HepG2 (cell line): ENCODE measurements around the gene ARPC1A. TPM values are rescaled to one million over a fixed set of nuclear protein-coding genes. Genes with fewer than 3 reads are reported as not detected.

Experiments used
- ATAC-seq: fragments of 200-7000 bp; cut with Tn5 transposase; 3 replicates; pipeline ENCODE4 v1.9.1; 2020; ENCODE audit warnings: mild to moderate bottlenecking, moderate library complexity
- BruUV-seq: library from RNA; stranded (reverse); fragments of 400-500 nt; replicated peaks from 2 replicates; lab custom pipeline; 2021; lab: Mats Ljungman, UMichigan
- CTCF ChIA-PET: fragments of 300-600 bp; formaldehyde crosslinking; extraction: SDS; loops from one replicate; lab custom pipeline; 2021; ENCODE audit warnings: low total read pairs, inconsistent platforms, low intra/inter-chr PET ratio; lab: Yijun Ruan, JAX
- POLR2A ChIA-PET: fragments of 350-600 bp; sonication (Branson Sonifier 250); formaldehyde crosslinking; loops from one replicate; lab custom pipeline; 2020; ENCODE audit warnings: antibody characterized with exemption, inconsistent platforms; lab: Yijun Ruan, JAX
- DNase-seq: peaks from one replicate; pipeline ENCODE4 v3.0.0-alpha.2; 2015; ENCODE audit warnings: low spot score
- FAIRE-seq: peaks from 3 replicates; lab custom pipeline; 2011; peaks lifted over from hg19 to GRCh38; lab: Jason Lieb, UNC
- H2AFZ ChIP-seq: one replicate; pipeline ENCODE4 v1.6.1; 2011; ENCODE audit warnings: low read length, inconsistent platforms
- H3K27ac ChIP-seq: fragments of 300-600 bp; 3 replicates; pipeline ENCODE4 v1.8.0; 2011; ENCODE audit warnings: mixed run types, mild to moderate bottlenecking, mixed read lengths, low read length, inconsistent platforms; ENCODE audit not compliant: insufficient read depth; ENCODE audit errors: extremely low read length
- H3K27me3 ChIP-seq, 2 experiments: fragments of 200-600 bp in 1 of 2; 2 replicates in 1 of 2; 3 replicates in 1 of 2; pipeline versions ENCODE4 v1.6.0 to v1.8.0; 2011; ENCODE audit warnings: low read length in 2 of 2, mild to moderate bottlenecking in 2 of 2, moderate library complexity in 2 of 2, inconsistent platforms in 1 of 2; ENCODE audit not compliant: insufficient read depth in 2 of 2, control insufficient read depth in 1 of 2
- H3K36me3 ChIP-seq, 2 experiments: fragments of 200-600 bp in 1 of 2; replicated peaks in 1 of 2; 2 replicates in 1 of 2; 3 replicates in 1 of 2; pipeline versions ENCODE4 v1.5.1 to v1.8.0; 2011; ENCODE audit warnings: low read length in 2 of 2, inconsistent platforms in 1 of 2; ENCODE audit not compliant: insufficient read depth in 2 of 2, control insufficient read depth in 1 of 2
- H3K4me1 ChIP-seq: 2 replicates; pipeline ENCODE4 v1.5.1; 2012; ENCODE audit warnings: low read length, inconsistent platforms; ENCODE audit not compliant: insufficient read depth
- H3K4me2 ChIP-seq: 2 replicates; pipeline ENCODE4 v1.6.0; 2011; ENCODE audit warnings: low read depth, low read length, inconsistent platforms
- H3K4me3 ChIP-seq, 3 experiments: fragments of 200-600 bp in 1 of 3; sonication (generic), shearing (Covaris generic) in 1 of 3; replicated peaks in 1 of 3; 2 replicates each; pipeline ENCODE4 v1.5.1; 2011 to 2016; ENCODE audit warnings: low read length in 3 of 3, inconsistent platforms in 2 of 3, low read depth in 2 of 3, mild to moderate bottlenecking in 2 of 3, control low read depth in 1 of 3, mixed read lengths in 1 of 3; ENCODE audit not compliant: insufficient read depth in 1 of 3
- H3K79me2 ChIP-seq: one replicate; pipeline ENCODE4 v1.6.1; 2011; ENCODE audit warnings: low read length, inconsistent platforms; ENCODE audit not compliant: insufficient read depth
- H3K9ac ChIP-seq: 2 replicates; pipeline ENCODE4 v1.6.0; 2011; ENCODE audit warnings: mild to moderate bottlenecking, low read depth, low read length, inconsistent platforms; ENCODE audit not compliant: insufficient read depth
- H3K9me3 ChIP-seq: 2 replicates; pipeline ENCODE4 v1.5.1; 2012; ENCODE audit warnings: mild to moderate bottlenecking, low read length
- H4K20me1 ChIP-seq: 2 replicates; pipeline ENCODE4 v1.6.0; 2011; ENCODE audit warnings: inconsistent platforms, mild to moderate bottlenecking, low read length, moderate library complexity; ENCODE audit not compliant: insufficient read depth
- ARNT ChIP-seq: fragments of 450-650 bp; IDR thresholded peaks from 2 replicates; pipeline ENCODE4 v1.6.1; 2017
- GFI1 ChIP-seq: sonication (generic); formaldehyde crosslinking; IDR thresholded peaks from 2 replicates; pipeline ENCODE4 v1.5.0; 2020; ENCODE audit warnings: missing genetic modification reagents, mild to moderate bottlenecking, borderline replicate concordance
- GZF1 ChIP-seq: sonication (generic); formaldehyde crosslinking; IDR thresholded peaks from 2 replicates; pipeline ENCODE4 v1.5.1; 2020; ENCODE audit warnings: mild to moderate bottlenecking, missing genetic modification reagents
- MXI1 ChIP-seq: IDR thresholded peaks from 3 replicates; pipeline ENCODE4 v1.6.1; 2012; ENCODE audit warnings: low read depth, low read length, inconsistent platforms, borderline replicate concordance
- RFX5 ChIP-seq: IDR thresholded peaks from 2 replicates; pipeline ENCODE4 v1.6.1; 2011; ENCODE audit warnings: low read depth, low read length, improper control_type of control experiment
- SMAD3 ChIP-seq: sonication (generic); formaldehyde crosslinking; IDR thresholded peaks from 2 replicates; pipeline ENCODE4 v1.4.0; 2020; ENCODE audit warnings: missing genetic modification reagents
- ZFP62 ChIP-seq: sonication (generic); formaldehyde crosslinking; IDR thresholded peaks from 2 replicates; pipeline ENCODE4 v1.4.0; 2020; ENCODE audit warnings: missing genetic modification reagents
- WGBS: methylation state at CpG from one replicate; pipeline ENCODE4 v1.1.6; 2017; ENCODE audit warnings: low lambda C conversion rate; 5-methylcytosine and 5-hydroxymethylcytosine counted together
- in situ Hi-C: cut with HindIII; loops from 2 replicates; pipeline ENCODE4 v1.10.0; 2017; ENCODE audit warnings: low pct_unique_long_range_greater_than_20kb; ENCODE audit not compliant: extremely low pct_ligation_motif_present
- intact Hi-C: fragments of 100-400 bp; cut with micrococcal nuclease; formaldehyde crosslinking; loops from one replicate; pipeline ENCODE4 v1.10.0; 2022; ENCODE audit not compliant: unreplicated experiment
- polyA plus RNA-seq, 8 experiments: library from polyadenylated mRNA; depleted of rRNA in 3 of 8; stranded (reverse) in 7 of 8; unstranded in 1 of 8; fragments of >200 nt; fragmentation: Illumina TruSeq in 4 of 8; extraction: Trizol in 4 of 8; gene quantifications; 2 replicates each; pipeline versions ENCODE4 v1.2.1 to v1.2.3, GENCODE V29; 2011 to 2016; ENCODE audit warnings: low read depth in 4 of 8, missing spikeins in 1 of 8, mixed read lengths in 1 of 8; ENCODE audit not compliant: insufficient read depth in 1 of 8
- total RNA-seq, 5 experiments: library from RNA; depleted of rRNA; stranded (reverse); fragments of >200 nt; fragmentation: Illumina TruSeq; extraction: Trizol; gene quantifications; 2 replicates each; pipeline ENCODE4 v1.2.3, GENCODE V29; 2016; ENCODE audit warnings: low read depth in 1 of 5
- TF ChIP-seq, protein P1 (sequence below): sonication (generic); formaldehyde crosslinking; IDR thresholded peaks from 2 replicates; pipeline ENCODE4 v1.5.1; 2020; ENCODE audit warnings: mild to moderate bottlenecking, moderate library complexity, missing genetic modification reagents
- TF ChIP-seq, protein P2 (sequence below): sonication (generic); formaldehyde crosslinking; IDR thresholded peaks from 2 replicates; pipeline ENCODE4 v1.5.0; 2020; ENCODE audit warnings: mild to moderate bottlenecking, low read depth, missing genetic modification reagents, borderline replicate concordance
- TF ChIP-seq, protein P3 (sequence below): sonication (generic); formaldehyde crosslinking; IDR thresholded peaks from 2 replicates; pipeline ENCODE4 v1.4.0; 2020; ENCODE audit warnings: mild to moderate bottlenecking, missing genetic modification reagents
- TF ChIP-seq, protein P4 (sequence below): sonication (generic); formaldehyde crosslinking; IDR thresholded peaks from 2 replicates; pipeline ENCODE4 v1.5.1; 2020; ENCODE audit warnings: missing genetic modification reagents, mild to moderate bottlenecking, borderline replicate concordance

Gene ARPC1A
- total and polyA plus RNA-seq, 2 of the 13 experiments (the other 11 are each of a cell fraction or from before 2014, with no cell fraction given) = 44.3 to 88.5 TPM

DNA sequence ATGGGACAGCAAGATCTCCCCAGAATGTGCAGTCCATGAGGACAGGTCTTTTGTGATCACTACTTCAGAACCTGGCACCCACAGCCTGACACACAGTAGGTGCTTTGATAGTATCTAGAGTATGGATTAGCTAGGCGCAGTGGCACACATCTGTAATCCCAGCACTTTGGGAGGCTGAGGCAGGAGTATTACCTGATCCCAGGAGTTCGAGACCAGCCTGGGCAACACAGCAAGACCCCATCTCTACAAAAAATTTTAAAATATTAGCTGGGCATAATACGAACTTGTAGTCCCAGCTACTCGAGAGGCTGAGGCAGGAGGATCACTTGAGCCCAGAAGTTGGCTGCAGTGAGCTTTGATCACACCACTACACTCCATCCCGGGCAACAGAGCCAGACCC lies 26.5 kb downstream of the ARPC1A start:
- H3K4me2 ChIP-seq = no peak overlapping the region
- no peak overlapping the region for H3K9ac ChIP-seq
- DNase-seq (no peak), FAIRE-seq (no peak), ATAC-seq (no peak)
- ChIA-PET CTCF (no interaction called here), POLR2A (no interaction called here)
- no peak overlapping the region for H2AFZ ChIP-seq
- no peak overlapping the region for H3K27ac ChIP-seq
- no peaks in the 10 kb centered on the region for H3K79me2 ChIP-seq
- H4K20me1 ChIP-seq = no peaks in the 10 kb centered on the region
- TF ChIP-seq ARNT = no peak
- no peak for TF ChIP-seq ZFP62 (CRISPR knock-in tag)
- TF ChIP-seq, protein P1, sequence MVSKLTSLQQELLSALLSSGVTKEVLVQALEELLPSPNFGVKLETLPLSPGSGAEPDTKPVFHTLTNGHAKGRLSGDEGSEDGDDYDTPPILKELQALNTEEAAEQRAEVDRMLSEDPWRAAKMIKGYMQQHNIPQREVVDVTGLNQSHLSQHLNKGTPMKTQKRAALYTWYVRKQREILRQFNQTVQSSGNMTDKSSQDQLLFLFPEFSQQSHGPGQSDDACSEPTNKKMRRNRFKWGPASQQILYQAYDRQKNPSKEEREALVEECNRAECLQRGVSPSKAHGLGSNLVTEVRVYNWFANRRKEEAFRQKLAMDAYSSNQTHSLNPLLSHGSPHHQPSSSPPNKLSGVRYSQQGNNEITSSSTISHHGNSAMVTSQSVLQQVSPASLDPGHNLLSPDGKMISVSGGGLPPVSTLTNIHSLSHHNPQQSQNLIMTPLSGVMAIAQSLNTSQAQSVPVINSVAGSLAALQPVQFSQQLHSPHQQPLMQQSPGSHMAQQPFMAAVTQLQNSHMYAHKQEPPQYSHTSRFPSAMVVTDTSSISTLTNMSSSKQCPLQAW (CRISPR knock-in tag) = no peak
- TF ChIP-seq, protein P2, sequence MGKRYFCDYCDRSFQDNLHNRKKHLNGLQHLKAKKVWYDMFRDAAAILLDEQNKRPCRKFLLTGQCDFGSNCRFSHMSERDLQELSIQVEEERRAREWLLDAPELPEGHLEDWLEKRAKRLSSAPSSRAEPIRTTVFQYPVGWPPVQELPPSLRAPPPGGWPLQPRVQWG = no peak
- TF ChIP-seq, protein P3, sequence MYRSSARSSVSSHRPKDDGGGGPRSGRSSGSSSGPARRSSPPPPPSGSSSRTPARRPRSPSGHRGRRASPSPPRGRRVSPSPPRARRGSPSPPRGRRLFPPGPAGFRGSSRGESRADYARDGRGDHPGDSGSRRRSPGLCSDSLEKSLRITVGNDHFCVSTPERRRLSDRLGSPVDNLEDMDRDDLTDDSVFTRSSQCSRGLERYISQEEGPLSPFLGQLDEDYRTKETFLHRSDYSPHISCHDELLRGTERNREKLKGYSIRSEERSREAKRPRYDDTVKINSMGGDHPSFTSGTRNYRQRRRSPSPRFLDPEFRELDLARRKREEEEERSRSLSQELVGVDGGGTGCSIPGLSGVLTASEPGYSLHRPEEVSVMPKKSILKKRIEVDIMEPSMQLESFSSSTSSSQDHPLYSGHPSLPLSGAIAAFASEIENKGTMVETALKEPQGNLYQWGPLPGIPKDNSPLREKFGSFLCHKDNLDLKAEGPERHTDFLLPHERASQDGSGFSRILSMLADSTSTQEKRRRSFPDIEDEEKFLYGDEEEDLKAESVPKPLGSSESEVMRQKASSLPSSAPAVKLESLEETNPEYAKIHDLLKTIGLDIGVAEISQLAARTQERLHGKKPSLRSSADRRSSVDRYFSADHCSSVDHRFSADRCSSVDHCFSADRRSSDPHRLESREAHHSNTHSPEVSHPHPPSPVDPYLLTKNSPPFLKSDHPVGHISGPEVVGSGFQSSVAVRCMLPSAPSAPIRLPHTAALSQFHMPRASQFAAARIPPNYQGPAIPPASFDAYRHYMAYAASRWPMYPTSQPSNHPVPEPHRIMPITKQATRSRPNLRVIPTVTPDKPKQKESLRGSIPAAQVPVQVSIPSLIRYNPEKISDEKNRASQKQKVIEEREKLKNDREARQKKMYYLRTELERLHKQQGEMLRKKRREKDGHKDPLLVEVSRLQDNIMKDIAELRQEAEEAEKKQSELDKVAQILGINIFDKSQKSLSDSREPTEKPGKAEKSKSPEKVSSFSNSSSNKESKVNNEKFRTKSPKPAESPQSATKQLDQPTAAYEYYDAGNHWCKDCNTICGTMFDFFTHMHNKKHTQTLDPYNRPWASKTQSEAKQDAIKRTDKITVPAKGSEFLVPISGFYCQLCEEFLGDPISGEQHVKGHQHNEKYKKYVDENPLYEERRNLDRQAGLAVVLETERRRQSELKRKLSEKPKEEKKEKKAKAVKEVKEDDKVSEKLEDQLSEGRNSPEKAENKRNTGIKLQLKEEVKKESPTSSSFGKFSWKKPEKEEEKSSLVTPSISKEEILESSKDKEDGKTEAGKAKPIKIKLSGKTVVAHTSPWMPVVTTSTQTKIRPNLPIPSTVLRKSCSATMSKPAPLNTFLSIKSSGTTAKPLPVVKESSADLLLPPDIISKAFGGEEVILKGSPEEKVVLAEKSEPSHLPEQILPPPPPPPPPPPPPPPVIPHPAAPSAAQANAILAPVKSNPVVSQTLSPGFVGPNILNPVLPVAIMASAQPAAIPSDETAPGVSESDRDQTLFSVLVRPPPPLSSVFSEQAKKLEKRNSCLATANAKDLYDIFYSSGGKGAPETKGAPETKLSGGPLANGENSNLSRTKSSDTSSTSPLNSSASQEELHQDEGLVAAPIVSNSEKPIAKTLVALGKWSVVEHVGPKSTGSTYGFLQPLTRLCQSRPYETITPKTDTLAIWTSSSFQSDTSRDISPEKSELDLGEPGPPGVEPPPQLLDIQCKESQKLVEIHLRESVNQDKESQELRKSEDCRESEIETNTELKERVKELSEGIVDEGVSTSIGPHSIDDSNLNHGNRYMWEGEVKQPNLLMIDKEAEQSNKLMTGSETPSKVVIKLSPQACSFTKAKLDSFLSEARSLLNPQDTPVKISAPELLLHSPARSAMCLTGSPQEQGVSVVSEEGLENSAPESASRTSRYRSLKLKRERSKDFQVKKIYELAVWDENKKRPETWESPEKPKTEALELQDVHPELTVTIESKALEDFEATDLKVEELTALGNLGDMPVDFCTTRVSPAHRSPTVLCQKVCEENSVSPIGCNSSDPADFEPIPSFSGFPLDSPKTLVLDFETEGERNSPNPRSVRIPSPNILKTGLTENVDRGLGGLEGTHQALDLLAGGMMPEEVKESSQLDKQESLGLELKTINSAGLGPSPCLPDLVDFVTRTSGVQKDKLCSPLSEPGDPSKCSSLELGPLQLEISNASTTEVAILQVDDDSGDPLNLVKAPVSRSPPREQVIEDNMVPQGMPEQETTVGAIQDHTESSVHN (CRISPR knock-in tag) = no peak
- no peak for TF ChIP-seq SMAD3 (CRISPR knock-in tag)
- TF ChIP-seq, protein P4, sequence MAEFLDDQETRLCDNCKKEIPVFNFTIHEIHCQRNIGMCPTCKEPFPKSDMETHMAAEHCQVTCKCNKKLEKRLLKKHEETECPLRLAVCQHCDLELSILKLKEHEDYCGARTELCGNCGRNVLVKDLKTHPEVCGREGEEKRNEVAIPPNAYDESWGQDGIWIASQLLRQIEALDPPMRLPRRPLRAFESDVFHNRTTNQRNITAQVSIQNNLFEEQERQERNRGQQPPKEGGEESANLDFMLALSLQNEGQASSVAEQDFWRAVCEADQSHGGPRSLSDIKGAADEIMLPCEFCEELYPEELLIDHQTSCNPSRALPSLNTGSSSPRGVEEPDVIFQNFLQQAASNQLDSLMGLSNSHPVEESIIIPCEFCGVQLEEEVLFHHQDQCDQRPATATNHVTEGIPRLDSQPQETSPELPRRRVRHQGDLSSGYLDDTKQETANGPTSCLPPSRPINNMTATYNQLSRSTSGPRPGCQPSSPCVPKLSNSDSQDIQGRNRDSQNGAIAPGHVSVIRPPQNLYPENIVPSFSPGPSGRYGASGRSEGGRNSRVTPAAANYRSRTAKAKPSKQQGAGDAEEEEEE (CRISPR knock-in tag) = no peak
- no peak for TF ChIP-seq RFX5
- TF ChIP-seq GFI1 (CRISPR knock-in tag) = no peak
- TF ChIP-seq MXI1 = no peak
- no peak for TF ChIP-seq GZF1 (CRISPR knock-in tag)
- H3K4me3 ChIP-seq = no peak overlapping the region
- H3K4me1 ChIP-seq = no peaks in the 10 kb centered on the region
- H3K27me3 ChIP-seq = no peaks in the 10 kb centered on the region
- no peaks in the 10 kb centered on the region for H3K9me3 ChIP-seq
- in situ Hi-C loops (no loop called here), intact Hi-C loops (no loop called here)
- BruUV-seq = no TSS peak
- peaks cover 11 to 61% of the 10 kb centered on the region in 2 experiments; a peak in 4 of 5 replicates for H3K36me3 ChIP-seq
- WGBS = 100% methylated on average over 5 of the region's 5 CpGs
